ENCODE data around the gene ZNF747. TPM values are rescaled to one million over a fixed set of nuclear protein-coding genes. Genes with fewer than 3 reads are reported as not detected.

The ZNF747 gene
- total RNA-seq, 2 donors from 2014 or later, result 15.5 to 17.1 TPM

- no peak overlapping the region for H3K4me3 ChIP-seq (ENCODE audit: low read length)
- no peak for TF ChIP-seq CTCF (conservative IDR thresholded peaks at IDR 0.05)
- H3K9me3 ChIP-seq (ENCODE audit: control insufficient read depth, low read length), result no peaks in the 10 kb centered on the region
- Mint-ChIP-seq H3K4me3 (no peak overlapping the region), H3K9me3 (no peaks in the 10 kb centered on the region), H3K4me1 (peaks cover 10% of the 10 kb centered on the region), H3K36me3 (ENCODE audit: low read depth) (peaks cover 47% of the 10 kb centered on the region), H3K27ac (no peak overlapping the region), H3K27me3 (ENCODE audit: insufficient read depth) (no peaks in the 10 kb centered on the region)
- no peak overlapping the region for H3K9ac ChIP-seq (ENCODE audit: extremely low read depth, low read length, poor library complexity, severe bottlenecking)
- H3K36me3 ChIP-seq (ENCODE audit: control insufficient read depth, insufficient read depth, low read length), result peaks cover 53% of the 10 kb centered on the region
- no peak overlapping the region for H3K27ac ChIP-seq (ENCODE audit: low read depth, low read length)
- 86 to 94% methylated on average over 6 to 7 of the region's 7 CpGs for WGBS, 2 experiments (ENCODE audit: insufficient coverage in 1 of 2, insufficient read length in 1 of 2)
- no peaks in the 10 kb centered on the region for H3K27me3 ChIP-seq (ENCODE audit: control insufficient read depth, insufficient read depth, low read length, poor library complexity, severe bottlenecking)
- no peak for DNase-seq
- H3K4me1 ChIP-seq (ENCODE audit: control insufficient read depth, insufficient read depth, low read length), result no peaks in the 10 kb centered on the region
These were observed 46.8 kb upstream of the ZNF747 start for GRCh38 chr16:30581457-30581856.

- H3K36me3 ChIP-seq (ENCODE audit: control insufficient read depth, insufficient read depth, low read length), result peaks cover 22% of the 10 kb centered on the region
- no peak for TF ChIP-seq CTCF (conservative IDR thresholded peaks at IDR 0.05)
- Mint-ChIP-seq H3K4me1 (peaks cover 12% of the 10 kb centered on the region), H3K27me3 (ENCODE audit: insufficient read depth) (no peaks in the 10 kb centered on the region), H3K4me3 (no peak overlapping the region), H3K9me3 (no peaks in the 10 kb centered on the region), H3K27ac (no peak overlapping the region), H3K36me3 (ENCODE audit: low read depth) (peaks cover 19% of the 10 kb centered on the region)
- H3K9me3 ChIP-seq (ENCODE audit: control insufficient read depth, low read length), result no peaks in the 10 kb centered on the region
- 88 to 100% methylated on average over 1 of the region's 1 CpG for WGBS, 2 experiments (ENCODE audit: insufficient coverage in 1 of 2, insufficient read length in 1 of 2)
- H3K27ac ChIP-seq (ENCODE audit: low read depth, low read length), result no peak overlapping the region
- peaks cover 4% of the 10 kb centered on the region for H3K4me1 ChIP-seq (ENCODE audit: control insufficient read depth, insufficient read depth, low read length)
- no peak for DNase-seq
- no peak overlapping the region for H3K9ac ChIP-seq (ENCODE audit: extremely low read depth, low read length, poor library complexity, severe bottlenecking)
- H3K4me3 ChIP-seq (ENCODE audit: low read length), result no peak overlapping the region
- no peaks in the 10 kb centered on the region for H3K27me3 ChIP-seq (ENCODE audit: control insufficient read depth, insufficient read depth, low read length, poor library complexity, severe bottlenecking)
These were observed 40.0 kb upstream of the ZNF747 start for GRCh38 chr16:30574678-30575077.

GRCh38 chr16:30571445-30572322 is 37.0 kb upstream of the ZNF747 start, which contains the start of gene ZNF688:
TSS of gene ZNF688 (minus strand) at chr16:30571714. CDS start at chr16:30571629, 85 bp downstream.
- no peaks in the 10 kb centered on the region for H3K9me3 ChIP-seq (ENCODE audit: control insufficient read depth, low read length)
- H3K4me1 Mint-ChIP-seq, result peaks cover 12% of the 10 kb centered on the region
- H3K4me3 ChIP-seq (ENCODE audit: low read length), result peak within 1 kb of the TSS; percentile 88
- peaks cover 6% of the 10 kb centered on the region for H3K4me1 ChIP-seq (ENCODE audit: control insufficient read depth, insufficient read depth, low read length)
- peak within 1 kb of the TSS; percentile 72 for H3K27ac ChIP-seq (ENCODE audit: low read depth, low read length)
- no peak for TF ChIP-seq CTCF (conservative IDR thresholded peaks at IDR 0.05)
- peaks cover 3% of the 10 kb centered on the region for H3K27me3 Mint-ChIP-seq (ENCODE audit: insufficient read depth)
- H3K9me3 Mint-ChIP-seq, result no peaks in the 10 kb centered on the region
- peaks cover 5% of the 10 kb centered on the region for H3K36me3 Mint-ChIP-seq (ENCODE audit: low read depth)
- H3K36me3 ChIP-seq (ENCODE audit: control insufficient read depth, insufficient read depth, low read length), result peaks cover under 1% of the 10 kb centered on the region
- peak; percentile 98 for DNase-seq
- WGBS, 2 experiments (ENCODE audit: insufficient coverage in 1 of 2, insufficient read length in 1 of 2), result 0% methylated on average over 35 to 67 of the region's 67 CpGs
- H3K27ac Mint-ChIP-seq, result peak within 1 kb of the TSS; percentile 92
- peak within 1 kb of the TSS; percentile 50 for H3K9ac ChIP-seq (ENCODE audit: extremely low read depth, low read length, poor library complexity, severe bottlenecking)
- H3K27me3 ChIP-seq (ENCODE audit: control insufficient read depth, insufficient read depth, low read length, poor library complexity, severe bottlenecking), result no peaks in the 10 kb centered on the region
- peak within 1 kb of the TSS; percentile 76 for H3K4me3 Mint-ChIP-seq

Data from endodermal cell (in vitro differentiated cells).